SK-N-SH (cell line): ENCODE measurements around the gene MYMX. TPM values are rescaled to one million over a fixed set of nuclear protein-coding genes. Genes with fewer than 3 reads are reported as not detected.

Experiments used
- CTCF ChIA-PET: fragments of 300-600, 350-600 bp; formaldehyde crosslinking; extraction: SDS; loops from one replicate; lab custom pipeline; 2021; lab: Yijun Ruan, JAX
- POLR2A ChIA-PET: fragments of 350-600 bp; sonication (Branson Sonifier 250); formaldehyde crosslinking; extraction: SDS; loops from one replicate; lab custom pipeline; 2020; ENCODE audit warnings: antibody characterized with exemption, inconsistent platforms; lab: Yijun Ruan, JAX
- DNase-seq: peaks from one replicate; pipeline ENCODE4 v3.0.0; 2012
- H2AFZ ChIP-seq: fragments of 200-600 bp; sonication (generic); 2 replicates; pipeline ENCODE4 v1.8.1; 2016; ENCODE audit warnings: antibody characterized with exemption, mild to moderate bottlenecking, low read depth
- H3F3A ChIP-seq: fragments of 200-600 bp; sonication (generic); replicated peaks from 2 replicates; pipeline ENCODE3; 2016; ENCODE audit warnings: antibody characterized with exemption, mild to moderate bottlenecking; ENCODE audit not compliant: insufficient read depth
- H3K27ac ChIP-seq, 2 experiments: fragments of 200-500 bp in 1 of 2; fragments of 200-600 bp in 1 of 2; sonication (Bioruptor generic) in 1 of 2; sonication (generic), shearing (Covaris generic) in 1 of 2; 2 replicates each; pipeline versions ENCODE4 v1.5.1 to v1.6.1; 2014 to 2016; ENCODE audit warnings: low read depth in 2 of 2, inconsistent platforms in 1 of 2, low read length in 1 of 2, mild to moderate bottlenecking in 1 of 2, mixed read lengths in 1 of 2
- H3K27me3 ChIP-seq: fragments of 200-600 bp; sonication (generic), shearing (Covaris generic); 2 replicates; pipeline ENCODE4 v1.6.1; 2016; ENCODE audit warnings: mixed run types; ENCODE audit not compliant: insufficient read depth
- H3K36me3 ChIP-seq, 2 experiments: fragments of 200-500 bp in 1 of 2; fragments of 200-600 bp in 1 of 2; sonication (Bioruptor generic) in 1 of 2; sonication (generic) in 1 of 2; replicated peaks in 1 of 2; 2 replicates each; pipeline versions ENCODE3 to v1.5.1; 2014 to 2016; ENCODE audit warnings: low read length in 1 of 2, mild to moderate bottlenecking in 1 of 2; ENCODE audit not compliant: insufficient read depth in 2 of 2, control insufficient read depth in 1 of 2
- H3K4me1 ChIP-seq, 2 experiments: fragments of 200-500 bp in 1 of 2; fragments of 200-600 bp in 1 of 2; sonication (Bioruptor generic) in 1 of 2; sonication (generic), shearing (Covaris generic) in 1 of 2; 2 replicates each; pipeline versions ENCODE4 v1.5.1 to v1.6.1; 2014 to 2016; ENCODE audit warnings: low read depth in 1 of 2, low read length in 1 of 2, mixed run types in 1 of 2; ENCODE audit not compliant: insufficient read depth in 2 of 2, control insufficient read depth in 1 of 2
- H3K4me2 ChIP-seq: fragments of 200-600 bp; sonication (generic), shearing (Covaris generic); 2 replicates; pipeline ENCODE4 v1.6.1; 2017; ENCODE audit warnings: mixed run types
- H3K4me3 ChIP-seq, 2 experiments: fragments of 200-500 bp in 1 of 2; fragments of 200-600 bp in 1 of 2; sonication (Bioruptor generic) in 1 of 2; sonication (generic), shearing (Covaris generic) in 1 of 2; 2 replicates each; pipeline versions ENCODE4 v1.5.1 to v1.8.1; 2014 to 2016; ENCODE audit warnings: low read depth in 2 of 2, inconsistent platforms in 1 of 2, low read length in 1 of 2, mild to moderate bottlenecking in 1 of 2, mixed read lengths in 1 of 2, moderate library complexity in 1 of 2
- H3K79me2 ChIP-seq: fragments of 200-600 bp; sonication (generic); 2 replicates; pipeline ENCODE4 v1.8.1; 2017; ENCODE audit warnings: mild to moderate bottlenecking; ENCODE audit not compliant: insufficient read depth
- H3K9ac ChIP-seq: fragments of 200-600 bp; sonication (generic); 2 replicates; pipeline ENCODE4 v1.6.1; 2017; ENCODE audit warnings: mixed run types
- H3K9me2 ChIP-seq: fragments of 200-600 bp; sonication (generic); 2 replicates; pipeline ENCODE4 v1.6.1; 2017; ENCODE audit warnings: mixed run types
- H3K9me3 ChIP-seq: fragments of 200-600 bp; sonication (generic); 2 replicates; pipeline ENCODE4 v1.6.1; 2017; ENCODE audit warnings: mixed run types, mild to moderate bottlenecking, moderate library complexity
- H4K20me1 ChIP-seq: fragments of 200-600 bp; sonication (generic); 2 replicates; pipeline ENCODE4 v1.6.1; 2017; ENCODE audit warnings: mild to moderate bottlenecking, mixed run types; ENCODE audit not compliant: insufficient read depth
- CHD2 ChIP-seq: fragments of 150-350 bp; IDR thresholded peaks from 2 replicates; pipeline ENCODE4 v1.6.1; 2018; ENCODE audit warnings: low read length; ENCODE audit not compliant: partially characterized antibody
- ELF1 ChIP-seq: IDR thresholded peaks from 2 replicates; pipeline ENCODE4 v1.4.0; 2012
- EZH2phosphoT487 ChIP-seq: fragments of 200-600 bp; sonication (generic); IDR thresholded peaks from 2 replicates; pipeline ENCODE4 v1.6.1; 2017; ENCODE audit warnings: low read depth, mixed run types, mild to moderate bottlenecking, antibody characterized with exemption, moderate library complexity, borderline replicate concordance
- FOSL2 ChIP-seq: IDR thresholded peaks from 2 replicates; pipeline ENCODE4 v1.4.0; 2012; ENCODE audit warnings: low read depth, mild to moderate bottlenecking, moderate library complexity, borderline replicate concordance
- FOXJ3 ChIP-seq: sonication (generic); formaldehyde crosslinking; IDR thresholded peaks from 2 replicates; pipeline ENCODE4 v1.5.1; 2020; ENCODE audit warnings: mild to moderate bottlenecking, missing genetic modification reagents
- FOXM1 ChIP-seq: IDR thresholded peaks from 2 replicates; pipeline ENCODE4 v1.4.0; 2012; ENCODE audit warnings: low read depth, mild to moderate bottlenecking
- GABPA ChIP-seq: IDR thresholded peaks from 2 replicates; pipeline ENCODE4 v1.4.0; 2012; ENCODE audit warnings: low read depth, mild to moderate bottlenecking
- MEF2A ChIP-seq: IDR thresholded peaks from 2 replicates; pipeline ENCODE4 v1.4.0; 2012; ENCODE audit warnings: low read depth, borderline replicate concordance
- MXI1 ChIP-seq: IDR thresholded peaks from 2 replicates; pipeline ENCODE4 v1.6.1; 2012; ENCODE audit warnings: mild to moderate bottlenecking, low read depth, low read length, improper control_type of control experiment
- NFIC ChIP-seq: IDR thresholded peaks from 2 replicates; pipeline ENCODE4 v1.4.0; 2012; ENCODE audit warnings: borderline replicate concordance
- RAD21 ChIP-seq: IDR thresholded peaks from 2 replicates; pipeline ENCODE4 v1.6.1; 2012; ENCODE audit warnings: mild to moderate bottlenecking, low read length
- RCOR1 ChIP-seq: fragments of 150-350 bp; IDR thresholded peaks from 2 replicates; pipeline ENCODE4 v1.6.1; 2017; ENCODE audit warnings: antibody characterized with exemption, low read length
- SIN3A ChIP-seq: IDR thresholded peaks from 2 replicates; pipeline ENCODE4 v1.6.1; 2012; ENCODE audit warnings: low read depth, mild to moderate bottlenecking, low read length, moderate library complexity, borderline replicate concordance
- SMC3 ChIP-seq: IDR thresholded peaks from 2 replicates; pipeline ENCODE4 v1.6.1; 2012; ENCODE audit warnings: low read depth, low read length, improper control_type of control experiment
- TAF1 ChIP-seq: IDR thresholded peaks from 2 replicates; pipeline ENCODE4 v1.6.1; 2012; ENCODE audit warnings: low read depth, mild to moderate bottlenecking, low read length, moderate library complexity, borderline replicate concordance
- TCF12 ChIP-seq: IDR thresholded peaks from 2 replicates; pipeline ENCODE4 v1.4.0; 2012
- YY1 ChIP-seq: IDR thresholded peaks from 2 replicates; pipeline ENCODE4 v1.4.0; 2012; ENCODE audit warnings: low read depth, mild to moderate bottlenecking
- WGBS: methylation state at CpG from one replicate; pipeline ENCODE4 v1.1.6; 2017; ENCODE audit warnings: low lambda C conversion rate; 5-methylcytosine and 5-hydroxymethylcytosine counted together
- polyA plus RNA-seq, 3 experiments: library from polyadenylated mRNA; depleted of rRNA; stranded (reverse); fragments of >200 nt; gene quantifications; 2 replicates each; pipeline ENCODE4 v1.2.3, GENCODE V29; 2012
- TF ChIP-seq, protein P1 (sequence below): fragments of 150-350 bp; IDR thresholded peaks from 2 replicates; pipeline ENCODE4 v1.6.1; 2016; ENCODE audit warnings: mild to moderate bottlenecking, low read depth, low read length
- TF ChIP-seq, protein P2 (sequence below): IDR thresholded peaks from 2 replicates; pipeline ENCODE4 v1.6.1; 2012; ENCODE audit warnings: mild to moderate bottlenecking, low read depth, low read length, moderate library complexity

MYMX gene
- polyA plus RNA-seq, 1 of the 3 experiments (the other 2 are of a cell fraction): not detected

DNA sequence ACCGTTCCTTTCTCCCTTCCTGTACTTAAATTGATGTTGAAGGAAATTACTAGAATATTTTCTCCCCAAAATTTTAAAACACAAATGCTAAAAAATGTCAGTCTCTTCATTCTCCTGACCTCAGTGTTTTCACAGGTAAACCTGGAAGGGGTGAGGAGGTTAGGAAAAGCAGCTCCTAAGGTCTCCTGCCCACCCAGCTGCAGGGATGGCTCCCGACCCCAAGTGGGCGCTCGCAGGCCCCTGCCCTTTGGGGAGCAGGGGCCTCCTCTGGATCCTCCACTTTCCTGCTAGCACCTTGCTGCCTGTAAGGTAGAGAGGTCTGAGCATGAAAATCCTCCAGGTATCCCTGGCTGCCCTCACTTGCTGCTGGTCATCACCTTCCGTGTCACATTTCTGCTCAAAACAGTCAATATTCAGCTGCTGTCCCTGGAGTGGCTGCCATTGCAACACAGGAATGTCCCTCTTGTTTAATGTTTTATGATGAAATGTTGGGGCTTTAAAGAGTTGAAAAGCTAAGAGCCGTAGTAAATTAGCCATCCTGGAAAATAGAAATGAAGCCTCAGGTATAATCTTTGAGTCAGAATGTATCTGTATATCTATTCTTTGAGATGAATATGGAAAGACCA, 19.3 kb downstream of the MYMX start:
- Histone ChIP-seq H3K79me2 (no peaks in the 10 kb centered on the region), H3K4me1 (peaks cover 26 to 56% of the 10 kb centered on the region in 2 experiments), H3K4me3 (no peak overlapping the region), H3K9me2 (no peaks in the 10 kb centered on the region), H3K36me3 (peaks cover 0 to 6% of the 10 kb centered on the region in 2 experiments), H3K9ac (no peak overlapping the region), H2AFZ (no peak overlapping the region), H3K9me3 (no peaks in the 10 kb centered on the region), H3K4me2 (no peak overlapping the region), H3K27ac (peak overlapping the region in 1 of 2 experiments; percentile 91; a peak in 2 of 4 replicates), H3K27me3 (no peaks in the 10 kb centered on the region)
- POLR2A ChIA-PET: interaction anchor here (2.7 to 3.2 kb wide), 2 partner anchors 10 to 11 kb away, joined by 27 to 48 read pairs; partner anchors contain the start of gene HSP90AB1
- WGBS: 96% methylated on average over 6 of the region's 6 CpGs
- TF ChIP-seq TAF1 (no peak), CHD2 (no peak), MXI1 (no peak), YY1 (no peak), FOXJ3 (no peak), FOSL2 (no peak), EZH2phosphoT487 (no peak), GABPA (no peak)
- TF ChIP-seq, all 33 proteins: peak for 0
- DNase-seq: no peak
- CTCF ChIA-PET: interaction anchor here (0.6 to 8.5 kb wide), 22 partner anchors 10 to 146 kb away, joined by 3 to 224 read pairs (median 12); partner anchors contain the start of genes HSP90AB1, MYMX, NFKBIE and SLC29A1
- Histone ChIP-seq H4K20me1 (no peaks in the 10 kb centered on the region), H3F3A (peaks cover 18% of the 10 kb centered on the region)

DNA sequence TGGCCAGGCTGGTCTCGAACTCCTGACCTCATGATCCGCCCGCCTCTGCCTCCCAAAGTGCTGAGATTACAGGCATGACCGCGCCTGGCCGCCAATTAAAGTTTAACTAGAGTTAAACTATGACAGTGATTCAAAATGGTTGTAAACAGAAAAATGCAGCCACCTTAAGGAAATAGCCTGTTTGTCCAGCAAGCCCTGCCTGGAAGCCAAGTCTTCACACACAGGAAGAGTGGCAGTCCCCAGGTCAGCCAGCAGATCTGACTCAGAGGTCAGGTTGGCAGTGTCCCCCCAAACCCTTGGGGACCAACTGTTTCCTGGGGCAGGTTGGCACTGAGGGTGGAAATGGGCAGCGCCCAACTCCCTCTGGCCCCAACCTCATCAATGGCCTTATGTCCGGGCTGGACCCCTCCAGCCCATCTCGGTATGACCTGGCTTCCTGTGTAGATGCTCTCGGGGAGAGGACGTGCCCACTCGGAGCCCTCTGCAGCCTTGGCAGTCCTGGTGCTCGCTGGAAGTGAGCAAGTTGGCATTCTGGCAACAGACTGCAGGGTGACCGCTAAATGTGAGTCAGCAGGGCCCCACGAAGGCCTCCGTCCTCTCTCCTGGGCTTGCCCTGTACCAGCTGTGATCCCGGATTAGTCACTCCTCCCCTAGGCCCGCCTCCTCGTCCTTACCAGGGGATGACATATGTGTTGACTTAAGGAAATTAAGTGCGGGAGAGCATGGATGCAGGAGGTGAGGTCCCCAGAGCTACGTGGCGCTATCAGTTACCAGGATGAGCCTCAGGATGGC, 20.5 kb downstream of the MYMX start:
- Histone ChIP-seq H3K4me2 (peak overlapping the region; percentile 81), H3K27me3 (no peaks in the 10 kb centered on the region), H3K9me3 (no peaks in the 10 kb centered on the region), H3K9me2 (no peaks in the 10 kb centered on the region), H3K27ac (peak overlapping the region; percentile 84 to 90), H3K36me3 (peaks cover 0 to under 1% of the 10 kb centered on the region in 2 experiments), H2AFZ (peak overlapping the region; percentile 49), H3K9ac (peak overlapping the region; percentile 77), H3K79me2 (no peaks in the 10 kb centered on the region), H3F3A (peaks cover 18% of the 10 kb centered on the region), H3K4me3 (peak overlapping the region; percentile 53 to 62), H4K20me1 (no peaks in the 10 kb centered on the region), H3K4me1 (peaks cover 26 to 52% of the 10 kb centered on the region in 2 experiments)
- ChIA-PET POLR2A (interaction anchor here (0.6 to 2.7 kb wide), 3 partner anchors 10 to 64 kb away, joined by 3 to 27 read pairs (median 4); partner anchors contain the start of gene HSP90AB1), CTCF (interaction anchor here (0.6 to 8.5 kb wide), 32 partner anchors 8 to 184 kb away, joined by 3 to 224 read pairs (median 4); partner anchors contain the start of genes HSP90AB1, MYMX, SLC29A1 and SLC35B2)
- WGBS: 38% methylated on average over 15 of the region's 22 CpGs
- peak; percentile 86 for DNase-seq
- TF ChIP-seq SIN3A (peak; percentile 59; the same call in 1 of the 2 replicates), TCF12 (peak; percentile 87), ELF1 (no peak), YY1 (no peak), CHD2 (no peak), MEF2A (no peak), SMC3 (no peak), MXI1 (peak; percentile 74), NFIC (peak; percentile 82; the same call in 1 of the 2 replicates), RAD21 (no peak), RCOR1 (0 out of 2 replicates have a peak, but pooled peaks have one; percentile 6), FOXM1 (no peak)
- TF ChIP-seq, protein P1, sequence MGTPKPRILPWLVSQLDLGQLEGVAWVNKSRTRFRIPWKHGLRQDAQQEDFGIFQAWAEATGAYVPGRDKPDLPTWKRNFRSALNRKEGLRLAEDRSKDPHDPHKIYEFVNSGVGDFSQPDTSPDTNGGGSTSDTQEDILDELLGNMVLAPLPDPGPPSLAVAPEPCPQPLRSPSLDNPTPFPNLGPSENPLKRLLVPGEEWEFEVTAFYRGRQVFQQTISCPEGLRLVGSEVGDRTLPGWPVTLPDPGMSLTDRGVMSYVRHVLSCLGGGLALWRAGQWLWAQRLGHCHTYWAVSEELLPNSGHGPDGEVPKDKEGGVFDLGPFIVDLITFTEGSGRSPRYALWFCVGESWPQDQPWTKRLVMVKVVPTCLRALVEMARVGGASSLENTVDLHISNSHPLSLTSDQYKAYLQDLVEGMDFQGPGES: no peak
- TF ChIP-seq, protein P2, sequence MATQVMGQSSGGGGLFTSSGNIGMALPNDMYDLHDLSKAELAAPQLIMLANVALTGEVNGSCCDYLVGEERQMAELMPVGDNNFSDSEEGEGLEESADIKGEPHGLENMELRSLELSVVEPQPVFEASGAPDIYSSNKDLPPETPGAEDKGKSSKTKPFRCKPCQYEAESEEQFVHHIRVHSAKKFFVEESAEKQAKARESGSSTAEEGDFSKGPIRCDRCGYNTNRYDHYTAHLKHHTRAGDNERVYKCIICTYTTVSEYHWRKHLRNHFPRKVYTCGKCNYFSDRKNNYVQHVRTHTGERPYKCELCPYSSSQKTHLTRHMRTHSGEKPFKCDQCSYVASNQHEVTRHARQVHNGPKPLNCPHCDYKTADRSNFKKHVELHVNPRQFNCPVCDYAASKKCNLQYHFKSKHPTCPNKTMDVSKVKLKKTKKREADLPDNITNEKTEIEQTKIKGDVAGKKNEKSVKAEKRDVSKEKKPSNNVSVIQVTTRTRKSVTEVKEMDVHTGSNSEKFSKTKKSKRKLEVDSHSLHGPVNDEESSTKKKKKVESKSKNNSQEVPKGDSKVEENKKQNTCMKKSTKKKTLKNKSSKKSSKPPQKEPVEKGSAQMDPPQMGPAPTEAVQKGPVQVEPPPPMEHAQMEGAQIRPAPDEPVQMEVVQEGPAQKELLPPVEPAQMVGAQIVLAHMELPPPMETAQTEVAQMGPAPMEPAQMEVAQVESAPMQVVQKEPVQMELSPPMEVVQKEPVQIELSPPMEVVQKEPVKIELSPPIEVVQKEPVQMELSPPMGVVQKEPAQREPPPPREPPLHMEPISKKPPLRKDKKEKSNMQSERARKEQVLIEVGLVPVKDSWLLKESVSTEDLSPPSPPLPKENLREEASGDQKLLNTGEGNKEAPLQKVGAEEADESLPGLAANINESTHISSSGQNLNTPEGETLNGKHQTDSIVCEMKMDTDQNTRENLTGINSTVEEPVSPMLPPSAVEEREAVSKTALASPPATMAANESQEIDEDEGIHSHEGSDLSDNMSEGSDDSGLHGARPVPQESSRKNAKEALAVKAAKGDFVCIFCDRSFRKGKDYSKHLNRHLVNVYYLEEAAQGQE: peak; percentile 51; the same call in 1 of the 2 replicates
